Measurements from ENCODE around the gene RAP1A. TPM values are rescaled to one million over a fixed set of nuclear protein-coding genes. Genes with fewer than 3 reads are reported as not detected.

RAP1A gene
- polyA plus RNA-seq, 3 donors: 41.2 to 79.1 (median 75.3) TPM

GRCh38 chr1:111624382-111624781 lies 4.8 kb downstream of the RAP1A start:
- H3K4me3 Mint-ChIP-seq: no peak overlapping the region
- H3K27ac ChIP-seq (ENCODE audit: low read depth in 1 of 2, low read length in 2 of 2): no peak overlapping the region

DNA sequence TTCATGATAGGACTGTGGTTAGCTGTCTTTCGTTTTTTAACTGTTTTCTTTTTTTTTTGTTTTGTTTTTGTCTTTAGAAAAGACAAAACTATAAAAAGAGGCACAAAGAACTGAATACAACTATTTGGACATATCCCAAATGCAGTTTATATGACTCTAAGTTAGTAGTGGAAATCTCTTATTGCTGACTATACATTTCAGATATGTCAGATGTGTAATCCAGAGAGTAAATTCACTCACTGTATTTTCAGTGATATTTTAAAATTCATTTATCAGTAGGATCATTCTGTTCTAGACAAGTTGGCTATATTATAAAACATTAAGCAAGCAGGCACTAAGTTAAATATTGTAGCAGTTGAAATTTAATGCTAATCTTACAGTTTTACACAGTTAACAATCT lies 5.7 kb downstream of the RAP1A start:
- H3K27ac Mint-ChIP-seq: peak overlapping the region in 2 of 7 donors; percentile 43 to 62
- H4K20me1 ChIP-seq (ENCODE audit: insufficient read depth, low read length): peaks cover 97% of the 10 kb centered on the region
- peaks cover 100% of the 10 kb centered on the region for H3K79me2 ChIP-seq (ENCODE audit: insufficient read depth, low read length)
- no peak for DNase-seq
- no peaks in the 10 kb centered on the region for H3K27me3 Mint-ChIP-seq (ENCODE audit: low read depth in 3 of 3)
- H3K27ac ChIP-seq (ENCODE audit: low read depth in 1 of 2, low read length in 2 of 2): peak overlapping the region in 1 of 2 donors; percentile 49
- H3K4me3 Mint-ChIP-seq: no peak overlapping the region
- no peaks in the 10 kb centered on the region for H3K9me3 ChIP-seq (replicated peaks in 1 of 2; ENCODE audit: control insufficient read depth in 1 of 2, insufficient read depth in 1 of 2, low read length in 2 of 2)
- intact Hi-C loops (cut with micrococcal nuclease): no loop called here
- no CpG with 5 or more reads among the region's 1 CpG for WGBS (ENCODE audit: insufficient coverage)
- H2AFZ ChIP-seq (ENCODE audit: insufficient read depth, low read depth, low read length, poor library complexity, severe bottlenecking): no peak overlapping the region
- H3K9ac ChIP-seq (ENCODE audit: insufficient read depth, low read length, poor library complexity, severe bottlenecking): no peak overlapping the region
- H3K4me3 ChIP-seq (replicated peaks in 1 of 3; ENCODE audit: low read depth in 2 of 3, low read length in 3 of 3): no peak overlapping the region
- H3K4me2 ChIP-seq (replicated peaks; ENCODE audit: extremely low read depth, low read length, poor library complexity, severe bottlenecking): no peak overlapping the region
- no peaks in the 10 kb centered on the region for H3K9me3 Mint-ChIP-seq
- no peaks in the 10 kb centered on the region for H3K36me3 ChIP-seq (replicated peaks in 1 of 2; ENCODE audit: control insufficient read depth in 1 of 2, insufficient read depth in 2 of 2, low read length in 2 of 2)
- peaks cover 14 to 26% of the 10 kb centered on the region in 2 donors for H3K36me3 Mint-ChIP-seq
- peaks cover 29 to 57% of the 10 kb centered on the region in 2 donors for H3K4me1 ChIP-seq (ENCODE audit: control insufficient read depth in 1 of 2, insufficient read depth in 2 of 2, low read length in 2 of 2)
- peaks cover 73% of the 10 kb centered on the region for H3K4me1 Mint-ChIP-seq
- H3K27me3 ChIP-seq (ENCODE audit: control insufficient read depth in 2 of 2, insufficient read depth in 2 of 2, low read length in 2 of 2): no peaks in the 10 kb centered on the region
- no peak for TF ChIP-seq CTCF (IDR thresholded peaks at IDR 0.05)

More at GRCh38 chr1:111624382-111624781, 4.8 kb downstream of the RAP1A start:
- TF ChIP-seq CTCF (IDR thresholded peaks at IDR 0.05): no peak
- Histone ChIP-seq H3K4me1 (ENCODE audit: control insufficient read depth in 1 of 2, insufficient read depth in 2 of 2, low read length in 2 of 2) (peaks cover 30 to 56% of the 10 kb centered on the region in 2 donors), H3K4me2 (replicated peaks; ENCODE audit: extremely low read depth, low read length, poor library complexity, severe bottlenecking) (peak overlapping the region; percentile 1), H3K79me2 (ENCODE audit: insufficient read depth, low read length) (peaks cover 97% of the 10 kb centered on the region), H2AFZ (ENCODE audit: insufficient read depth, low read depth, low read length, poor library complexity, severe bottlenecking) (no peak overlapping the region), H3K4me3 (replicated peaks in 1 of 3; ENCODE audit: low read depth in 2 of 3, low read length in 3 of 3) (no peak overlapping the region), H3K36me3 (replicated peaks in 1 of 2; ENCODE audit: control insufficient read depth in 1 of 2, insufficient read depth in 2 of 2, low read length in 2 of 2) (no peaks in the 10 kb centered on the region), H3K9ac (ENCODE audit: insufficient read depth, low read length, poor library complexity, severe bottlenecking) (no peak overlapping the region), H4K20me1 (ENCODE audit: insufficient read depth, low read length) (peaks cover 88% of the 10 kb centered on the region), H3K27me3 (ENCODE audit: control insufficient read depth in 2 of 2, insufficient read depth in 2 of 2, low read length in 2 of 2) (no peaks in the 10 kb centered on the region), H3K9me3 (replicated peaks in 1 of 2; ENCODE audit: control insufficient read depth in 1 of 2, insufficient read depth in 1 of 2, low read length in 2 of 2) (no peaks in the 10 kb centered on the region)
- intact Hi-C loops (cut with micrococcal nuclease): no loop called here
- Mint-ChIP-seq H3K27ac (no peak overlapping the region), H3K9me3 (no peaks in the 10 kb centered on the region), H3K27me3 (ENCODE audit: low read depth in 3 of 3) (no peaks in the 10 kb centered on the region), H3K4me1 (peaks cover 68% of the 10 kb centered on the region), H3K36me3 (peaks cover 14 to 23% of the 10 kb centered on the region in 2 donors)
- no CpG with 5 or more reads among the region's 2 CpGs for WGBS (ENCODE audit: insufficient coverage)
- no peak for DNase-seq

Measured in CD14-positive monocyte (primary cell).